Measurements from ENCODE around the gene CYP3A5.
"Not testable (repeated sequence)": the region's sequence is repeated elsewhere in the genome, so short reads cannot be mapped to it uniquely, and the experiment has no call there.

Gene CYP3A5

GRCh38 chr7:99685871-99686608 lies 6.2 kb upstream of the CYP3A5 start:
- DNase-seq (ENCODE audit: low read depth), result not testable (repeated sequence)

GRCh38 chr7:99685129-99685758 lies 5.4 kb upstream of the CYP3A5 start:
- DNase-seq (ENCODE audit: low read depth), result no peak

- no peak for DNase-seq (ENCODE audit: low read depth)
Measured at GRCh38 chr7:99679032-99679399, 780 bp downstream of the CYP3A5 start.

- DNase-seq (ENCODE audit: low read depth), result no peak
Measured at GRCh38 chr7:99677648-99678045, 2.1 kb downstream of the CYP3A5 start.

- no peak for DNase-seq (ENCODE audit: low read depth)
Measured at GRCh38 chr7:99677013-99677647, 2.7 kb downstream of the CYP3A5 start.

GRCh38 chr7:99674995-99675742 lies 4.6 kb downstream of the CYP3A5 start:
- no peak for DNase-seq (ENCODE audit: low read depth)

GRCh38 chr7:99672573-99672972 lies 7.2 kb downstream of the CYP3A5 start:
- no peak for DNase-seq (ENCODE audit: low read depth)

GRCh38 chr7:99669782-99670181 lies 10.0 kb downstream of the CYP3A5 start:
- no peak for DNase-seq (ENCODE audit: low read depth)

GRCh38 chr7:99668541-99668940 lies 11.3 kb downstream of the CYP3A5 start:
- no peak for DNase-seq (ENCODE audit: low read depth)

- DNase-seq (ENCODE audit: low read depth), result no peak
Measured at GRCh38 chr7:99667179-99667578, 12.6 kb downstream of the CYP3A5 start.

- DNase-seq (ENCODE audit: low read depth), result no peak
Measured at GRCh38 chr7:99666013-99666395, 13.8 kb downstream of the CYP3A5 start.

- no peak for DNase-seq (ENCODE audit: low read depth)
Measured at GRCh38 chr7:99665312-99666012, 14.3 kb downstream of the CYP3A5 start.

- not testable (repeated sequence) for DNase-seq (ENCODE audit: low read depth)
Measured at GRCh38 chr7:99657879-99658278, 21.9 kb downstream of the CYP3A5 start.

GRCh38 chr7:99654626-99655025 lies 25.2 kb downstream of the CYP3A5 start:
- not testable (repeated sequence) for DNase-seq (ENCODE audit: low read depth)

GRCh38 chr7:99653754-99654153 lies 26.0 kb downstream of the CYP3A5 start:
- no peak for DNase-seq (ENCODE audit: low read depth)

- DNase-seq (ENCODE audit: low read depth), result not testable (repeated sequence)
Measured at GRCh38 chr7:99653269-99653668, 26.5 kb downstream of the CYP3A5 start.

GRCh38 chr7:99652671-99653070 lies 27.1 kb downstream of the CYP3A5 start:
- no peak for DNase-seq (ENCODE audit: low read depth)

GRCh38 chr7:99651290-99651689 lies 28.5 kb downstream of the CYP3A5 start:
- no peak for DNase-seq (ENCODE audit: low read depth)

- DNase-seq (ENCODE audit: low read depth), result no peak
Measured at GRCh38 chr7:99648843-99649242, 31.0 kb downstream of the CYP3A5 start.

GRCh38 chr7:99645590-99645989 lies 34.2 kb downstream of the CYP3A5 start:
- DNase-seq (ENCODE audit: low read depth), result no peak

- no peak for DNase-seq (ENCODE audit: low read depth)
Measured at GRCh38 chr7:99644431-99644830, 35.4 kb downstream of the CYP3A5 start.

GRCh38 chr7:99643464-99643863 lies 36.3 kb downstream of the CYP3A5 start:
- no peak for DNase-seq (ENCODE audit: low read depth)
